Loucy (cell line): ENCODE measurements around the gene PPM1L.
A peak's percentile ranks its signal among the peaks of the same experiment; 100 is the strongest.
"Not testable (repeated sequence)": the region's sequence is repeated elsewhere in the genome, so short reads cannot be mapped to it uniquely, and the experiment has no call there.

Experiments
- H2AFZ ChIP-seq: fragments of 200-600 bp; sonication (generic); 2 replicates; pipeline ENCODE4 v1.6.0; 2016; ENCODE audit warnings: antibody characterized with exemption, mild to moderate bottlenecking, low read length, moderate library complexity
- H3F3A ChIP-seq: fragments of 200-600 bp; 2 replicates; pipeline ENCODE4 v1.6.0; 2016; ENCODE audit warnings: antibody characterized with exemption, low read depth, mild to moderate bottlenecking
- H3K27me3 ChIP-seq: fragments of 200-600 bp; sonication (generic); 2 replicates; pipeline ENCODE4 v1.6.1; 2014; ENCODE audit warnings: low read length, mild to moderate bottlenecking; ENCODE audit not compliant: insufficient read depth, poor library complexity, severe bottlenecking
- H3K36me3 ChIP-seq: fragments of 200-600 bp; sonication (generic); 2 replicates; pipeline ENCODE4 v1.6.1; 2016; ENCODE audit warnings: low read length; ENCODE audit not compliant: insufficient read depth
- H3K4me1 ChIP-seq: fragments of 200-600 bp; sonication (generic); 2 replicates; pipeline ENCODE4 v1.5.1; 2014; ENCODE audit warnings: low read length, mild to moderate bottlenecking; ENCODE audit not compliant: insufficient read depth, poor library complexity, severe bottlenecking
- H3K4me2 ChIP-seq: fragments of 200-600 bp; sonication (generic); 2 replicates; pipeline ENCODE4 v1.6.0; 2014; ENCODE audit warnings: antibody characterized with exemption, low read length, low read depth, mild to moderate bottlenecking; ENCODE audit not compliant: poor library complexity, severe bottlenecking
- H3K4me3 ChIP-seq: fragments of 200-600 bp; sonication (generic); 2 replicates; pipeline ENCODE4 v1.5.1; 2014; ENCODE audit warnings: low read length, mild to moderate bottlenecking, mixed read lengths; ENCODE audit not compliant: poor library complexity, severe bottlenecking
- H3K79me2 ChIP-seq: fragments of 200-600 bp; sonication (generic); 2 replicates; pipeline ENCODE4 v1.6.1; 2014; ENCODE audit warnings: low read length; ENCODE audit not compliant: insufficient read depth
- H3K9ac ChIP-seq: fragments of 200-600 bp; sonication (generic); 2 replicates; pipeline ENCODE4 v1.6.0; 2014; ENCODE audit warnings: mild to moderate bottlenecking, low read depth, low read length, moderate library complexity; ENCODE audit not compliant: poor library complexity, severe bottlenecking
- H3K9me2 ChIP-seq: fragments of 200-600 bp; sonication (generic); replicated peaks from 2 replicates; pipeline ENCODE4 v1.6.1; 2016; ENCODE audit warnings: low read depth, low read length, mixed read lengths
- H3K9me3 ChIP-seq: fragments of 200-600 bp; sonication (generic); 2 replicates; pipeline ENCODE4 v1.6.1; 2014; ENCODE audit warnings: mild to moderate bottlenecking, antibody characterized with exemption, low read length, low read depth; ENCODE audit not compliant: insufficient read depth
- H4K20me1 ChIP-seq: fragments of 200-600 bp; sonication (generic); 2 replicates; pipeline ENCODE4 v1.6.0; 2014; ENCODE audit warnings: antibody characterized with exemption, low read length, mild to moderate bottlenecking; ENCODE audit not compliant: insufficient read depth, poor library complexity, severe bottlenecking
- EZH2phosphoT487 ChIP-seq: fragments of 200-600 bp; IDR thresholded peaks from 2 replicates; pipeline ENCODE4 v1.6.1; 2018; ENCODE audit warnings: antibody characterized with exemption, mild to moderate bottlenecking, moderate library complexity, borderline replicate concordance
- TF ChIP-seq, protein P1 (sequence below): fragments of 200-600 bp; sonication (generic); conservative IDR thresholded peaks from 2 replicates; pipeline ENCODE4 v1.5.1; 2014; ENCODE audit warnings: mild to moderate bottlenecking, antibody characterized with exemption, low read length

The PPM1L gene

DNA sequence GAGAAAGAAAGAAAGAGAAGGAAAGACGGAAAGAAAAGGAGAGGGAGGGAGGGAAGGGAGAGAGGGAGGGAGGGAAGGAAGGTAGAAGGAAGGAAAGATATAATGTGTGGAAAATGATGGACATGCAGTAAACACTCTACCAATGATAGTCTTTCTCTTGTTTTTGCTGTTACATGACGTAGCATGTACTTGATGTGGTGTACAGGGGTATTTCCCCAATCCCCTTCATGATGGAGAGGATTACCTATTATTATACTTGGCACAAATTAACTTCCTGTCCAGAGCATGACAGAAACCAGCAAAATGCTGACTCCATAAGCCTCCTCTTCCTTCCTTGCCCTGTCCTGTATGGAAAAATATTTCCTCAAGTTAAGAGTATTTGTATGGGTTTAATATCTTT is 224.7 kb downstream of the PPM1L start:
- Histone ChIP-seq H3K4me2 (peak overlapping the region; percentile 52), H3K9me2 (no peaks in the 10 kb centered on the region), H3K4me1 (peaks cover 44% of the 10 kb centered on the region), H3K79me2 (no peaks in the 10 kb centered on the region), H3F3A (peaks cover 3% of the 10 kb centered on the region; the same call in 1 of the 2 replicates), H2AFZ (no peak overlapping the region), H3K4me3 (peak overlapping the region; percentile 10), H3K9me3 (peaks cover 14% of the 10 kb centered on the region; the same call in 1 of the 2 replicates), H3K27me3 (no peaks in the 10 kb centered on the region), H3K9ac (peak overlapping the region; percentile 32), H4K20me1 (no peaks in the 10 kb centered on the region), H3K36me3 (no peaks in the 10 kb centered on the region)
- no peak for TF ChIP-seq EZH2phosphoT487
- TF ChIP-seq, protein P1, sequence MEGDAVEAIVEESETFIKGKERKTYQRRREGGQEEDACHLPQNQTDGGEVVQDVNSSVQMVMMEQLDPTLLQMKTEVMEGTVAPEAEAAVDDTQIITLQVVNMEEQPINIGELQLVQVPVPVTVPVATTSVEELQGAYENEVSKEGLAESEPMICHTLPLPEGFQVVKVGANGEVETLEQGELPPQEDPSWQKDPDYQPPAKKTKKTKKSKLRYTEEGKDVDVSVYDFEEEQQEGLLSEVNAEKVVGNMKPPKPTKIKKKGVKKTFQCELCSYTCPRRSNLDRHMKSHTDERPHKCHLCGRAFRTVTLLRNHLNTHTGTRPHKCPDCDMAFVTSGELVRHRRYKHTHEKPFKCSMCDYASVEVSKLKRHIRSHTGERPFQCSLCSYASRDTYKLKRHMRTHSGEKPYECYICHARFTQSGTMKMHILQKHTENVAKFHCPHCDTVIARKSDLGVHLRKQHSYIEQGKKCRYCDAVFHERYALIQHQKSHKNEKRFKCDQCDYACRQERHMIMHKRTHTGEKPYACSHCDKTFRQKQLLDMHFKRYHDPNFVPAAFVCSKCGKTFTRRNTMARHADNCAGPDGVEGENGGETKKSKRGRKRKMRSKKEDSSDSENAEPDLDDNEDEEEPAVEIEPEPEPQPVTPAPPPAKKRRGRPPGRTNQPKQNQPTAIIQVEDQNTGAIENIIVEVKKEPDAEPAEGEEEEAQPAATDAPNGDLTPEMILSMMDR: no peak

DNA sequence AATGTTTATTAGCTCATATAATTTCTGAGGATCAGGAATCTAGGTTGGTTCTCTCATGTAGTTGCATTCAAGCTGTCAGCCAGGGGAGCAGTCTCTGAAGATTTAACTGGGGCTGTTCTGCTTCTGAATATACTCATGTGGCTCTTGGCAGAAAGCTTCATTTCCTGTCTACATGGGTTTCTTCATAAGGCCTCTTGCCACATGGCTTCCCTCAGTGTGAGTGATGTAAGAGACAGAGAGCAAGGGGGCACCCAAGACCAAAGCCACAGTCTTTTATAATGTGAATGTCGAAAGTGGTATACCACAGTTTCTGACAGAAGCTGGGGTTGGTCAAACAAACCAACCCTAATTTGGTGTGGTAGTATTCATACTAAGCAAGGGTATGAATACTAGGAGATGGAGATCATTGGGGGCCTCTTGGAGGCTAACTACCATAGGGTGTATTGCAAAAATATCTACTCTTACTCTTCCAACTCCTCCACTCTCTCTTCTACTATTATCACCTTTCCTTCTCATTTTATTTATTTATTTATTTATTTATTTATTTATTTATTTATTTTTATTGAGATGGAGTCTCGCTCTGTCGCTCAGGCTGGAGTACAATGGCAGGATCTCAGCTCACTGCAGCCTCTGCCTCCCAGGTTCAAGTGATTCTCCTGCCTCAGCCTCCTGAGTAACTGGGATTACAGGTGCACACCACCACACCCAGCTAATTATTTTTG is 225.3 kb downstream of the PPM1L start:
- Histone ChIP-seq H3K9me2 (no peaks in the 10 kb centered on the region), H2AFZ (no peak overlapping the region), H4K20me1 (no peaks in the 10 kb centered on the region), H3K36me3 (no peaks in the 10 kb centered on the region), H3K9ac (peak overlapping the region; percentile 32), H3K4me1 (peaks cover 44% of the 10 kb centered on the region), H3K4me2 (peak overlapping the region; percentile 52), H3F3A (peaks cover 3% of the 10 kb centered on the region; the same call in 1 of the 2 replicates), H3K27me3 (no peaks in the 10 kb centered on the region), H3K79me2 (no peaks in the 10 kb centered on the region), H3K4me3 (peak overlapping the region; percentile 10), H3K9me3 (peaks cover 14% of the 10 kb centered on the region; the same call in 1 of the 2 replicates)
- TF ChIP-seq EZH2phosphoT487: no peak
- TF ChIP-seq, protein P1: peak; percentile 26; the same call in 1 of the 2 replicates

DNA sequence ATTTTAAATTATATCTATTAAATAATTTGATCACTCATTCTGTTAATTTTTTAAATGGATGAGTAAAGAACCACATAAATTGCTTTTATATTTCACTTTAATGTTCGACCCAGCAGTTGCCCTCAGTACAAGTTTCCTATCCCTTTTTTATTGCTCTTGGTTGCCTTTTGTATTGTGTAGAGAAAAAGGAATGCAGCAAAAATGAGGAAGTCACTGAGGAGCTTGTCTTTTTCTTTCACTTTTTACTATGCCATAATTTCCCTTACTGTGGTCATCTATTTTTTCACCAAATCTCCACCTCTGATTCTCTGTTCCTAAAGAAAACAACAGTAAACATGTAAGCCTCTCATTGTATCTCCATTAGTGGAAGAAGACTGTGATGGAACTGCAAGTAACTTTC is 226.5 kb downstream of the PPM1L start:
- Histone ChIP-seq H4K20me1 (no peaks in the 10 kb centered on the region), H2AFZ (no peak overlapping the region; the same call in 1 of the 2 replicates), H3K4me1 (peaks cover 44% of the 10 kb centered on the region), H3K9me3 (peaks cover 14% of the 10 kb centered on the region; the same call in 1 of the 2 replicates), H3K9me2 (no peaks in the 10 kb centered on the region), H3K79me2 (no peaks in the 10 kb centered on the region), H3F3A (peaks cover 3% of the 10 kb centered on the region; the same call in 1 of the 2 replicates), H3K27me3 (no peaks in the 10 kb centered on the region), H3K4me2 (no peak overlapping the region), H3K4me3 (no peak overlapping the region), H3K36me3 (no peaks in the 10 kb centered on the region), H3K9ac (no peak overlapping the region)
- TF ChIP-seq, protein P1: no peak
- no peak for TF ChIP-seq EZH2phosphoT487

DNA sequence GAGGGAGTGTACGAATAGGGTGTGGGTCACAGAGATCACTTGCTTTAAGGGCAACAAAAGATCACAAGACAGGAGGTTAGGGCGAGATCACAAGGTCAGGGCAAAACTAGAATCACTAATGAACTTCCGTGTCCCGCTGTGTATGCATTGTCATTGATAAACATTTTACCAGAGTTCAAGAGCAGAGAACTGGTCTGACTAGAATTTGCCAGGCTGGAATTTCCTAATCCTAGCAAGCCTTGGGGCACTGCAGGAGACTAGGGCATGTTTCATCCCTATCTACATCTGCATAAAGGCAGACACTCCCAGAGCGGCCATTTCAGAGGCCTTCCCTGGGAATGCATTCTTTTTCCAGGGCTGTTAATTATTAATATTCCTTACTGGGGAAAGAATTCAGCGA is 227.9 kb downstream of the PPM1L start:
- H3K9me3 ChIP-seq: peaks cover 14% of the 10 kb centered on the region; the same call in 1 of the 2 replicates

More for the DNA sequence above, 227.9 kb downstream of the PPM1L start:
- H3K36me3 ChIP-seq, H3K9me2 ChIP-seq, H3F3A ChIP-seq, H3K27me3 ChIP-seq, H2AFZ ChIP-seq, H4K20me1 ChIP-seq, H3K79me2 ChIP-seq, H3K4me3 ChIP-seq, H3K9ac ChIP-seq, H3K4me2 ChIP-seq: not testable (repeated sequence)
- H3K4me1 ChIP-seq: peaks cover 40% of the 10 kb centered on the region
